IPS DF 4.7 (cell line): ENCODE measurements around the gene CTNNA1.

Source experiments
- DNase-seq: peaks from one replicate; pipeline ENCODE4 v3.0.0-alpha.2; 2013; ENCODE audit warnings: low spot score; ENCODE audit errors: extremely low read depth

The CTNNA1 gene

DNA sequence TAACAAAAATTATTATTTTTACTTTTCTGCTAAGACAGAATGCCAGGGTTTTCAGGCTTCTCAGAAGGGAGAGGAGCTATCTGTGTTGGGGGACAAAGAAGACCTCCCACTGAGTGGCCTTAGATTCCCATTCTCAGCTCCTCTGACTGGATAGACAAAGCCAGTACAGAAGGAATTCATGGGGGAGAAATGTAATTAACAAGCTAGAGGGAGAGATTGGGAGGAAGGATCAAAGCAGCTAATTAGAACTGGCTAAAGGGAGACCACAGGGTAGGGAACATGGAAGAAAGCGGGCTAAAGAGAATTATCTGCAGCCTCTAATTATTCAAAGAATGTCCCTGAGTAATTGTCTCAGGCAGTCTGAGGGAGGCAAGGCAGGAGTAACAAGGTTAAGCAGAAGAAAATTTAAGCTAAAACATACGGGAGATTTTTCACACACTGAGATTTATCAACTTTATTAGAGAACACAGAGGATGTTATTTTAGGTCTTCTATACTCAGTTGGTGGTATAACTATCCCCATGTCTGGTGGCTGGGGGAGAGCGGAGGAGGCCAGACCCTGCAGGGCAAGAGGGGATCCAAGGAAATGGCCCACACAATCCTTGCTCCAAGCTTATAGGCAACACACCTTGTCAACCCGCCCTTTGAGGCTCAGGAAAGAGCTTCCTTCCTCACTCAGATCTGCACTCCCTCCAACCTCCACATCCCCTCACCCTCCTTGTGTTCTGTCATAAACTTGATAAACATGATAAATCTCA lies 209.6 kb downstream of the CTNNA1 start:
- DNase-seq, result no peak

DNA sequence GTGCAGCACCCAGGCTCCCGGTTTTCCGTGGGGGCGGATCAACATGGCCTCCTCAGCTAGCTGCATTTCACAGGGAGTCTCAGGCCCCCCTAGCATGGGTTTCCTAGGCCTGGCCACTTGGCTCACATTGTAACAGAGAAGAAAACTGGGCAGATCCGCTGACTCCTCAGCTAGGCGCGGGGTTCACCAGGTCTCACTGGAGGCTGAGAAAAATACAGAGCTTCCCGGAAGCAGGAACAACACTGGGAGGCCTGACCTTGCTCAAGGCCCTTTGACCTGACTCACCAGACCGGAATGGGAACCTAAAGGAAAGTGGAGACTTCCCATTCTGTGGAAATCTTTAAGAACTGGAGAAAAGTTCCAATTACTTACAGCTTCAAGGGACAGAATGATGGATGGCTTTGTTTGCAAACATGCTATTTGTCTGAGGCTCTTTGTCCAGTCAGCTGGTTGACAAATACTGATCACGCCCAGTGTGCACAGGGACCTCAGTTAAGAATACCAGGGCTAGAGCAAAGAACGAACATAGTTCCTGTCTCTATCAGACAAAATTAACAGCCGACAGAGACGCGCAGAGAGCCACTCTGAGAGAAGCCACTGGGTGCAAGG lies 210.6 kb downstream of the CTNNA1 start:
- DNase-seq, result no peak

DNA sequence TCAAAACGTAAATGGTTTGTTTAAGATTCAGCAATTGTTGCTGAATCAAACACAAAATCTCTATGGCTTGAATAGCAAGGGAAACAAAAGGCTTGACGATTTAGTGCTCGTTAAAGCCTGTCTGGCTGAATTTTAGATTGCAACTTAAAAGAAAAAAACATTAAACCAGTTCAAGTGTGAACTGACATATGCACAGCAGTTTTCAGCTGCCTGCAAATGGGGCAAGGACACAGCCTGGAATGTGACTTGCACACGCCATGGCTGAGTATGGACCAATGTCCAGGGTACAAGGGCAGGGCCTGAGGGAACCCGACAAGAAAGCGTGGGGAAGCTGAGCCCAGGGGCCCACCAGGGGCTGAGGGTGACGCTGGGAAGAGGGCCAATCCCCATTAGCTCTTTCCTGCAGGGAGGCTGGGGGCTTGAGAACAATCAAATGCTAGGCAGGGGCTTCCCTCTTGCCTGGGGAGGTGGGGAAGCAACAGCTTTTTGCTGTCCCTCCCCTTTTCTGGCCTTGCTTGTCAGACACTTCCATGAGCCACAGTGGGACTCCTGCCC lies 211.5 kb downstream of the CTNNA1 start:
- DNase-seq, result no peak

DNA sequence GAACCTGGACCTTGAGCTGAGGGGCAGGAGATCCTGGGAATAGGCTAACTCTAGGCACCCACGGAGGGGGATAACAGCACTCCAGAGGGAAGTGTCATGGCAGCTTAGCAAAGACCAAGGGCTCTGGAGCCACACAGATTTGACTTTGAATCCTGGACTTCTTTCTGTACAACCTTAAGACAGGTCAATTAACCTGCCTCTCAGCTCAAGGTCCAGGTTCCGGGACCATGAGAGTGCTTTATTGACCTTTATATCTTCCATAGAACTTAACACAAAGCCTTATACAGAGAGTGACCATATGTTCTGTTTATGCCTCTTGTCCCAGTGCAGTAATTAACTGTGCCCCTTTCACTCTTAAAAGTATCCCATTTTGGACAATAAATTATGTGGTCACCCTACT lies 212.4 kb downstream of the CTNNA1 start:
- DNase-seq, result no peak

DNA sequence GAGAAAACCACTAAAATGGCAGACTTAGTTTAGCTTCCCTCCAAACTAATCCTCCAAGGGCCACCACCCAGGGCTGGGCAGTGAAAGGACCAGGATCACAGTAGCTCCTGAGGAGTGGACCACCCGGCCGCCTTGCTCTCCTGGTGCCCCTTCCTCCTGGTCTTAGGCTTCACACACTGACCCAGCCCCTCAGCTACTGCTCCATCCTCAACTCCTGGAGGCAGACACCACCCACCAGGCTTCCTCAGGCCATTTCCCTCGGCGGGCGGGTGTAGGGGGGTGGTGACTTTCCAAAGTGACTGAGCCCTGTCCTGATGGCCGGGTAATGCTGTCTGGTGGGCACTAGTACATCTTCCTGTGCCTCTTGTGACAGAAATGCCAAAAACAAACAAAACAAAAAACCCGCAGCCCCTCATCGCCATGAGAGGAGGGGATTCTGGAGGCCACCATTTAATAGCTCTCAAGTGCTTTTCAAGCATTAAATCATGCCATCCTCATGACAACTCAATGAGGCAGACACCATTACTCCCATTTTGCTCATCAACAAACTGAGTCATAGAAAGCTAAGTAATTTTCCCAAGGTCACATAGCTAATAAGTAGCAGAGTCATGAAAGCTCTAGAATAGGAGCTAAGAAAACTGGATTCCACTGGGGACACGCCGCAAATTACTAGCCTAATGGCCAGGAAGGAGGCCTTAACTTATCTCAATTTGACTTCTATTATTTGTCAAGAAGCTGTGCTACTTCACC lies 213.2 kb downstream of the CTNNA1 start:
- no peak for DNase-seq

DNA sequence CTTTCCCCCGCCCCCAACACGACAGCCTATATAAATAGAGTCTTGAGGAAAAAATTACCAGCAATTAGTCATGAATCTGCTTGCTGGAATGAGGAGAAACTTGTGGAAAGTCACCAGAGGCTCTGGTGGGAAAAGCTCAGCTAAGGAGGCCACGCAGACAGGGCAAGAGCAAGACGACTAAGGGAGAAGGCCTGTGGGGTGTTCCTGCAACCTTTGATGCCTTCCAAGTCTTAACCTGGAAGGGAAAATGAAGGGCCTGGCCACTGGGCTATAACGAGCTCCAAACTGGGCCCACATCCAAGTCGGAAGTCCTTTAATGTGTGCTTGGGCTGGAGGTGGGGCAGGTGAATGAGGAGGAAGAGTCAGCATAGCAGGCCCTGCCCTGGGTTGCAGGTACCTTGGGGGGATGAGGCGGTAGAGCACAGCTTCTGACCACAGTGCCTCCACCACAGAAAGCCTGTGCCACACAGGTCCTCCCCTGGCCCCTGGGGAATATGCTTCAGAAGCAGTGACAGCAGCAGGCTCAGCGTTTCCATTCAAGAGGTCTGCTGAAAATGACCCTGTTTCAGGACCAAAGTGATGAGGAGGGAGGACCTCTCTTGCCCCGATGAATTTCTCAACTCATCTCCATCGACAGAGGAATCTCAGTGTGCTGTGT lies 214.7 kb downstream of the CTNNA1 start:
- DNase-seq, result no peak

DNA sequence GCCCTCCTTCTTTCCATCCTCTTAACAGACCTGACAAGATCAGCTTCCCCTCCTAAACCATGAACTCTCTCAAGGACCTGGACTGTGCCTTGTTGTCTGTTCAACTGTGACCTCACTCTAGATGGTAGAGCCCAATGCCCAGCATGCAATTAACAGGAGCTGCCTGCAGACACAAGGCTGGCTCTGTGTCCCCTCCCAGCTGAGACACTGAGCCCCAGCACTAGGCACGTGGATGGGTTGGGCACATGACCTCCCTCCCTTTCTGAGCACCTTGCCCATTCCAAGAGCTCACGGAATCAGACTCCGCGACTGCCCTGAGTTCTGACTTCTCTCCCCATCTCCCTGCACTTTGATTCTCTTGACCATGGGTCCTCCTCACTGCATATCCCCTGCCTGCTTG lies 215.4 kb downstream of the CTNNA1 start:
- DNase-seq, result no peak

DNA sequence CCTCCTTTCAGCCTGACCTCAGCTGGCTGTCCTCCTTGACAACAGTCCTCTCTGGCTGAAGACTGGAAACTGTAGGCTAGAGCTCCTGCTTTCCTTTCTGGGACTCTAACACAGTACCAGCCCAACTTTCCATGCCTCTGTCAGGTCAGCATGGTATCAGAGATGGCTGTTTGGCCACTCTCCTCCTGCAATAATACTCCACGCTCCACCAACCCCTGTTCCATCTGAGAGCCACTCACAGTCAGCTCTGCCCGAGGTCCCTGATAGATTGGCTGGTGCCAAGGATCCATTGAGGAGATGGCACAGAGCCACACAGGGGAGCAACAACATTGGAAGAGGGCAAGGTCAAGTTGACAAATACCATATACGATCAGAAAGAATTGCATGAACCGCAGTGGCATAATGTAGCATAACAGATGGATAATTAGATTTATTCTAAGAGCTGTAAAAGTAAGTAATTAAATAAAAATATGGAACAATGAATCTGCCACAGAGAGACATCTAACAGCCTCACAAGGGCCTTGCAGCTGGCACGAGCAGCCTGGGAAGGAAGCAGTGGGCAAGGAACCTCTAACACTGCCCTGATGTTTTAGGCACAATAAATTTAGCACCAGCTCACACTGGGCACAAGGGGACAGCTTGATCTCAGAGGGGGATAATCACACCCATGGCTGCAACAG lies 216.2 kb downstream of the CTNNA1 start:
- no peak for DNase-seq

DNA sequence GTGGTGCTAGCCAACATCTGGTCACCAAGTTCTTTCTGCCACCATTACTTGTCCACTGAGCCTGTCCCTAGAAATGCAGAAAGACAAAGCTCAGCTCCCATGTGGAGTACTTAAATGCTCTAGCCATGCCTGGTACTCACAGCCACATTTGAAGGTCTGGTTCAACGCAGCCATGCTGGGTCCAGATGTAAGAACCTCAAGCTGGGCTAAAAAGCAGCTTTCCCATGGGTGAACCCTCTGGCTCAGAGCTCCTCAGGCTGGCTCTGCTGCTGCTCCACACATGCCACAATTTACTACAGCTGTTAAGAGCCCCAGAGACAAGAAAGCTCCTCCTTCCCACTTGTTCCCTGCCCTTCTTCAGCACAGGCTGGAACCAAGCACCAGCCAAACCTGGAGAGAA lies 219.0 kb downstream of the CTNNA1 start:
- no peak for DNase-seq

DNA sequence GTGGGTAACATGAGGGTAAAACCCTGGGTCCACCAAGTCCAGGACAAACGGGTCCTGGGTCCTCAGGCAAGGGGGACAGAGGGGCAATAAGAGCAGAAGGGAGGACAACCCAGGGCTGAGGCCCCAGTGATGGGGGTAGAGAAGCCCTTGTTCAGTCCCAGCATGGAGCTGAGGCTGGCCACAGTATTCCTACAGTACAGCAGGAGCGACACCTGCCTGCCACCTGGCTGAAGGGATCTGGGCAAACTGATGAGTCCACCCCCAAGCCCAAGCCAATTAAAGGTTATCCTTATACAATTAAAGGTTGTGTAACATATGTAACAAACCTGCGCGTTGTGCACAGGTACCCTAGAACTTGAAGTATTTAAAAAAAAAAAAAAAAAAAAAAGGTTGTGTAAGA lies 219.6 kb downstream of the CTNNA1 start:
- no peak for DNase-seq

DNA sequence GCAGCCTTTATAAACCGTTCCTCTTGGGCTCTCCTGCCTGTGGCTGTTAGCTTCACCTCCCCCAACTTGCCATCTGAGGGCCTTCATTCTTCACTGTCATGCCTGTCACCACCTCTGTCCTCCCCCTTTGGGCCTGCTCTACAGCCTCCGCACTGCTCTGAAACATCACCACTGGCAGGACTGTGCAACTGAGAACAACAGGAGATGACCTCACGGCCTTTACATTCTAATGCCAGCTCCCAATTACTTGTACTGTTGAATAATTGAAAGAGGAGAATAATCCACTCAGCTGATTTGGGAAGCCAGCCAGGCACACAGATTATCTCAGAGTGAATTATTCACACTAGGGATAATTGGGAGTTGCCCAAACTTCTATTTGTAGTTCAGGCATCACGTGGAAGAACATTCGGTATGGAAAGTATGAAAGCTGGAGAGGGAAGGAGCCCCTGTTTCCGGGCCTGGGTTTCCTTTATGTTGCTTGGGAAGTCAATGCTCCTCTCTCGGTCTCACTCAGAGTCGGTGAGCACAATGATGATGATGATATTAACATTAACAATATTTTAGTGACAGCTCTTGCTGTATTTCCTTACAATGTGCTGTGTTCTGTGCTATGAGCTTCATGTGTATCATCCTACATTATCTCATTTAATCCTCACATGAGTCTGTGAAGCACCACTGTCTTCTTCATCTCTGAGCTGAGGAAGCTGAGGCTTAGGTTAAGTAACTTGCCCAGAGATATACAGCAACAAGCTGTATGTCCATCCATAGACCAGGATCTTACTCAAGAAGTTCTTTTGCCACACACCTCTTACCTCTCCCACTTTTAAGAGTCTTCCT lies 221.2 kb downstream of the CTNNA1 start:
- no peak for DNase-seq

DNA sequence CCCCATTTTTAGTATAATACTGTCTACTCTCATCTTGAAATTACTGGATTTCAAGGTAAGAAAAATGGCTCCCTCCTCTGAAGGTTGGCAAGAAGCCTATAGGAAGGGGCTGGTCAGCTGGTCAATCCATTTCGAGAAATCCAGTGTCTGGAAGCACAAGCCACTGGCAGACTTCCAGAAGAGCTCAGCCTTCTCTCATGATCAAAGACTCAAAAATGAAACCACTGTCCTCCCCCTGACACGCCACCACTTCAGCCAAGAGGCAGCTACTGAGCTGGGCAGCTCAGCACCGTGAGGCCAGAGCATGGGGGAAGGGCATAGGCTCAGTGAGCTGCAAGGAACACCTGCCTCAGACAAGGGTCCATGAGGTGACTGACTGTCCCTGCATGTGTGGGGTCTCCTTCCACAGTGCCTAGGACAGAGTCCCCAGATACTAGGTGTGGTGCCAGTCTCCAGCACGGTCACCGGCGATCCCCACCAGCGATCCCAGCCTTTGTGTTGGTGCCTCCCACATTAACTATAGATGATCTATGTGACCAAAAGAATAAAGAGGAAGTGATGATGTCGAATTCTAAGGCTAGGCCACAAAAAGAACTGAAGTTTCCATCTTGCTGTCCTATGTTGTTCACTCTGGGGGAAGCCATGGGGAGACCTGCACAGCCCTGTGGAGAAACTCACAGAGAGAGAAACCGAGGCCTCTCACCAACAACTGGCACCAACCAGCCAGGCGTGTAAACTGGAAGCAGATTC lies 222.0 kb downstream of the CTNNA1 start:
- no peak for DNase-seq

DNA sequence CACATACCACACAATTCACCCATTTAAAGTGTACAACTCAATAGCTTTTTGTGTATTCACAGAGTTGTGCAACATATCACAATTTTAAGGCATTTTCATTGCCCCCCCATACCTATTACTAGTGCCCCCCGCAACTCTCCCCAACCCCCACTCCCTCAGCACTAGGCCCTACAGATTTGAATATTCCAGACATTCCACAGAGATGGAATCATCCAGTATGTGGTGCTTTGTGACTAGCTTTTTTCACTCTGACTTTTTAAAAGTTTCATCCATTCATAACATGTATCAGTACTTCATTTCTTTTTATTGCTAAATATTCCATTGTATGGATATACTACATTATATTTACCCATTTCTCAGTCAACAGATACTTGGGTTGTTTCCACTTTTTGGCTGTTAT lies 224.9 kb downstream of the CTNNA1 start:
- DNase-seq, result no peak

DNA sequence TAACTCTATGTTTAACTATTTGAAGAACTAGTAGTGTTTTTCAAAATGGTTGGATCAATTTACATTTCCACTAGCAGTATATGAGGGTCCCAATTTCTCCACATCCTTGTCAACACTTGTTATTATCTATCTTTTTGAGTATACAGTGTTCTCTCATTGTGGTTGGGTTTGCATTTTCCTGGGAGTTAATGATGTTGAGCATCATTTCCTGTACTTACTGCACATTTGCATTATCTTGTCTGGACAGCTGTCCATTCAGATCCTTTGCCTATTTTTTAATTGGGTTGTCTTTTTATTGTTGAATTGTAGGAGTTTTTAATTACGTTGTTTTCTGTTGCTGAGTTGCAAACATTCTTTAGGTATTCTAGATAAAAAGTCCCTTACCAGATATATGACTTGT lies 225.4 kb downstream of the CTNNA1 start:
- DNase-seq, result no peak

DNA sequence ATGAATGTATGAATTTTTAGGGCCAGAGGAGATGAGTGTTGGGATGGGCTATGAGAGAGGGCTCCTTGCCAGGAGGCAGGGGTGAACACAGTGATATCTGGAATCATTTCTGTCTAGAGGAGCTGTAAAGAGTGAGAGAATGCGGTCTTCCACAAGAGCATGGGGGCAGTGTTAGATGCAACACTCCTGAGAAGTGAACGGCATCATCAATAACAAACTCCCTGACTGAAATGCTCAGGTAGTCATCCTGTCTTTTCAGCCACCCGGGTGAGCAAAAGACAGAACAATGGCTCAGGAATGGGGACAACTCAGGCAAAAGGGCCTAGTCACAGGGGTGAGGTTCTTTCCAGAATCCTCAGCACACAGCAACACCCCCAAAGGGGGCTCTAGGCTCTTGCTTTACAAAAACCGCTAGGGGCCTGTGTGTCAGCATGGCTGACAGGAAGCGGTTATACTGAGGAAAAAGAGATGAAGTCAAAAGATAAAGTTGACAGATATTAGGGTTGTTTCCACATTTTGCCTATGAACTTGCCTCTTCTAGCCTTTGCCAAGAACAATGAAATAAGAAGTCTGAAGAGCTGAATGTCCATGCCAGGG lies 226.6 kb downstream of the CTNNA1 start:
- no peak for DNase-seq

DNA sequence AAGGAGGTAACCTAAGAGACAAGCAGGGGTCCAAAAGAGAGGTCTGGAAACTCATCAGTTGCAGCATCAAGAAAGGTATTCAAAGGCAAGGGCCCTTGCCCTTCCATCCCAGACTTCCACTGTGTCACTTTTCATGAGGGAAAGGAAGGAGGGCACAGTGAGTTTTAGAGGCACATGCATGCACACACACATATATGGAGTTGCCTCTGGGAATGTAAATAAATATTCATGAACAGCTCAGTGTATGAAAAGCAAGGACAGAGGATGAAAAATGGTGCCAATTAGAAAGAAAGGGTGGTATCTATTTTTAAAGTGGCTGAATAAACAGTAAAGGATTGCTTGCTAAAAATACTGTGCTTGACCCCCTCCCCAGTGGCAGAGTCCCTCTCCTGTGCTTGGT lies 227.2 kb downstream of the CTNNA1 start:
- no peak for DNase-seq

DNA sequence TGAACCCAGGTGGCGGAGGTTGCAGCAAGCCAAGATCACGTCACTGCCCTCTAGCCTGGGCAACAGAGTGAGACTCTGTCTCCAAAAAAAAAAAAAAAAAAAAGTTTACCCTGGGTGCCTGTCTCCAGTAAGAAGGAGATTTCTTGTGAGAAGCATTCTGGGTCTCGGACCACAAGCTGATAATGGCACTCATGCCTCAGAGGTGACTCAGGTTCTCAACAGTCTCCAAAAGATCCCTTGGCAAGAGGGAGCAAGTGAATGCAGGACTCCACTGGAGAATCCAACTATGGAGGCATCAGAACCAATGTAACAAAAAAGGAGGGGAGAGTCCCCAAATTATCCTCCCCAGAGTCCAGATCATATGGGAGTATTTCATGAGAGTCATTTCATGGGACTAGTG lies 227.9 kb downstream of the CTNNA1 start:
- DNase-seq, result no peak

DNA sequence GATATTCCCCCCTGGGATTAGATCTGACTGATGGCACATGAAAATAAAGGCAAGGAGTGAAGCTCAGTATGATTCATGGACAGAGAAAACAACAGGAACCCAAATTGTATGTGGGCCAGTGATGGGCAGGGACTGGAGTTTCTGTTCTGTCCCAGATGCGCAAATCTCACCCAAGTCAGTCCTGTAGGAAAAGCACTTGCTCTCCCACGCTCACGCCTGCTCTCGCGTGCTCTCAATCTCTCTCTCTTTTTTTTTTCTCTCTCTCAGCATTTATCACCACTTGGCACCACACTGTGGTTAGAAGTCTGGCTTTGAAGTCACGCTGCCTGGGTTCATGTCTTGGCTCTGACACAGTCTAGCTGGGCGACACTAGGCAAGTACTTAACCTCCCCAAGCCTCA lies 228.4 kb downstream of the CTNNA1 start:
- no peak for DNase-seq

DNA sequence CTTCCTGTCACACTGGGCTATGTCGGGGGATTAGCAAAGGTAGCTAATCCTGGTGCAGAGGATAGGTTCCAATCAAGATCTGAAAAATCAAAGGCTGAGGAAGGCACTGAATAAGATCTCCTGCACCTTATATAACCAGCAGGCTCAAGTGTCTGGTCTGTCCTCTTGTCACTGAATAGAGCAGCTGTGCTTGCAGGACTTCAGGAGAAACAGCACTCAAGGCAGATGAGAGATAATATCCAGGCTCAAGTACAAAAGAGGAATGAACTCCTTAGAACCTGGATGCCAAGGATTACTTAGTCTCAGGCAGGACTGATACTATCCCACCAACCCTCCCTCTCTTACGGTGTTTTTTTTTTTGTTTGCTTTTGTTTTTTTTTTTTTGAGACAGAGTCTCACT lies 230.8 kb downstream of the CTNNA1 start:
- no peak for DNase-seq
